ENCODE measurements around the gene ENTPD3.

The ENTPD3 gene

GRCh38 chr3:40387001-40387894, at the start of gene ENTPD3:
TSS of gene ENTPD3 (plus strand) at chr3:40387184. CDS start at chr3:40388058, 874 bp downstream.
- TF ChIP-seq CTCF (IDR thresholded peaks at IDR 0.05; ENCODE audit: low read depth, low read length, missing control alignments) = no peak
- no peak for DNase-seq (ENCODE audit: extremely low read depth, low read depth)
- no peak within 1 kb of the TSS for H3K4me3 ChIP-seq (replicated peaks; ENCODE audit: low read depth, low read length)

GRCh38 chr3:40339871-40340270, 47.1 kb upstream of the ENTPD3 start:
- TF ChIP-seq CTCF (IDR thresholded peaks at IDR 0.05; ENCODE audit: low read depth, low read length, missing control alignments) = no peak
- no peak overlapping the region for H3K4me3 ChIP-seq (replicated peaks; ENCODE audit: low read depth, low read length)
- DNase-seq (ENCODE audit: extremely low read depth, low read depth) = no peak

GRCh38 chr3:40340541-40341170, 46.3 kb upstream of the ENTPD3 start:
- no peak for TF ChIP-seq CTCF (IDR thresholded peaks at IDR 0.05; ENCODE audit: low read depth, low read length, missing control alignments)
- no peak overlapping the region for H3K4me3 ChIP-seq (replicated peaks; ENCODE audit: low read depth, low read length)
- no peak for DNase-seq (ENCODE audit: extremely low read depth, low read depth)

GRCh38 chr3:40341671-40342070, 45.3 kb upstream of the ENTPD3 start:
- DNase-seq (ENCODE audit: extremely low read depth, low read depth) = no peak
- no peak overlapping the region for H3K4me3 ChIP-seq (replicated peaks; ENCODE audit: low read depth, low read length)
- TF ChIP-seq CTCF (IDR thresholded peaks at IDR 0.05; ENCODE audit: low read depth, low read length, missing control alignments) = no peak

GRCh38 chr3:40350529-40350928, 36.5 kb upstream of the ENTPD3 start:
- TF ChIP-seq CTCF (IDR thresholded peaks at IDR 0.05; ENCODE audit: low read depth, low read length, missing control alignments) = no peak

GRCh38 chr3:40355410-40355809, 31.6 kb upstream of the ENTPD3 start:
- DNase-seq (ENCODE audit: extremely low read depth, low read depth) = no peak
- H3K4me3 ChIP-seq (replicated peaks; ENCODE audit: low read depth, low read length) = no peak overlapping the region
- no peak for TF ChIP-seq CTCF (IDR thresholded peaks at IDR 0.05; ENCODE audit: low read depth, low read length, missing control alignments)

More at GRCh38 chr3:40350529-40350928, 36.5 kb upstream of the ENTPD3 start:
- H3K4me3 ChIP-seq (replicated peaks; ENCODE audit: low read depth, low read length) = no peak overlapping the region
- DNase-seq (ENCODE audit: extremely low read depth, low read depth) = no peak
